Astrocyte (in vitro differentiated cells and primary cell): ENCODE data around the gene GPR27. TPM values are rescaled to one million over a fixed set of nuclear protein-coding genes. Genes with fewer than 3 reads are reported as not detected.
A peak's percentile ranks its signal among the peaks of the same experiment; 100 is the strongest.

Experiments used
- DNase-seq: peaks from one replicate; pipeline ENCODE4 v3.0.0-alpha.2; 2010; ENCODE audit warnings: low read depth
- FAIRE-seq: peaks from 2 replicates; lab custom pipeline; 2011; peaks lifted over from hg19 to GRCh38; lab: Jason Lieb, UNC
- H2AFZ ChIP-seq: 2 replicates; pipeline ENCODE4 v1.6.0; 2012; ENCODE audit warnings: low read depth, low read length, inconsistent platforms
- H3K27ac ChIP-seq: 2 replicates; pipeline ENCODE4 v1.5.1; 2011; ENCODE audit warnings: low read depth, low read length, inconsistent platforms
- H3K27me3 ChIP-seq: 2 replicates; pipeline ENCODE4 v1.6.0; 2011; ENCODE audit warnings: low read length, inconsistent platforms; ENCODE audit not compliant: insufficient read depth
- H3K36me3 ChIP-seq: 2 replicates; pipeline ENCODE4 v1.5.1; 2011; ENCODE audit warnings: low read length, inconsistent platforms; ENCODE audit not compliant: insufficient read depth
- H3K4me1 ChIP-seq: 2 replicates; pipeline ENCODE4 v1.5.1; 2011; ENCODE audit warnings: low read length, inconsistent platforms; ENCODE audit not compliant: insufficient read depth
- H3K4me2 ChIP-seq: 2 replicates; pipeline ENCODE4 v1.6.0; 2012; ENCODE audit warnings: low read length, inconsistent platforms
- H3K4me3 ChIP-seq: 2 replicates; pipeline ENCODE4 v1.5.1; 2011; ENCODE audit warnings: low read depth, mild to moderate bottlenecking, low read length, inconsistent platforms; ENCODE audit not compliant: insufficient read depth
- H3K79me2 ChIP-seq: 2 replicates; pipeline ENCODE4 v1.6.0; 2012; ENCODE audit warnings: mild to moderate bottlenecking, low read length, inconsistent platforms; ENCODE audit not compliant: insufficient read depth
- H3K9ac ChIP-seq: 2 replicates; pipeline ENCODE4 v1.6.0; 2012; ENCODE audit warnings: mild to moderate bottlenecking, low read length, inconsistent platforms
- H3K9me3 ChIP-seq: 2 replicates; pipeline ENCODE4 v1.5.1; 2012; ENCODE audit warnings: low read depth, mild to moderate bottlenecking, low read length, inconsistent platforms; ENCODE audit not compliant: insufficient read depth
- H4K20me1 ChIP-seq: 2 replicates; pipeline ENCODE4 v1.6.0; 2012; ENCODE audit warnings: low read length, inconsistent platforms; ENCODE audit not compliant: insufficient read depth
- H3K27ac Mint-ChIP-seq: one replicate; pipeline ENCODE4 v1.8.0; 2021; ENCODE audit warnings: mild to moderate bottlenecking, mixed read lengths; ENCODE audit not compliant: unreplicated experiment
- H3K27me3 Mint-ChIP-seq: one replicate; pipeline ENCODE4 v1.8.0; 2021; ENCODE audit warnings: low read depth, mixed read lengths; ENCODE audit not compliant: unreplicated experiment
- H3K36me3 Mint-ChIP-seq: one replicate; pipeline ENCODE4 v1.8.0; 2021; ENCODE audit warnings: low read depth, mixed read lengths; ENCODE audit not compliant: unreplicated experiment
- H3K4me1 Mint-ChIP-seq: one replicate; pipeline ENCODE4 v1.8.0; 2021; ENCODE audit warnings: low read depth, mixed read lengths; ENCODE audit not compliant: unreplicated experiment
- H3K4me3 Mint-ChIP-seq: one replicate; pipeline ENCODE4 v1.8.0; 2021; ENCODE audit warnings: mild to moderate bottlenecking, moderate library complexity, mixed read lengths; ENCODE audit not compliant: unreplicated experiment
- H3K9me3 Mint-ChIP-seq: one replicate; pipeline ENCODE4 v1.8.0; 2021; ENCODE audit warnings: mild to moderate bottlenecking, mixed read lengths; ENCODE audit not compliant: unreplicated experiment
- EZH2 ChIP-seq: IDR thresholded peaks from 2 replicates; pipeline ENCODE4 v1.6.1; 2012; ENCODE audit warnings: mild to moderate bottlenecking, low read length, inconsistent platforms; ENCODE audit not compliant: insufficient read depth
- total RNA-seq: library from RNA; stranded (reverse); gene quantifications from 2 replicates; pipeline ENCODE4 v1.2.1, GENCODE V29; 2021
- TF ChIP-seq, protein P1 (sequence below): IDR thresholded peaks from 2 replicates; pipeline ENCODE4 v1.5.1; 2011; ENCODE audit warnings: low read depth, mild to moderate bottlenecking, inconsistent platforms, low read length, moderate library complexity; ENCODE audit not compliant: insufficient read depth

GPR27 gene
- total RNA-seq, 1 donor from 2014 or later = 2.9 TPM

DNA sequence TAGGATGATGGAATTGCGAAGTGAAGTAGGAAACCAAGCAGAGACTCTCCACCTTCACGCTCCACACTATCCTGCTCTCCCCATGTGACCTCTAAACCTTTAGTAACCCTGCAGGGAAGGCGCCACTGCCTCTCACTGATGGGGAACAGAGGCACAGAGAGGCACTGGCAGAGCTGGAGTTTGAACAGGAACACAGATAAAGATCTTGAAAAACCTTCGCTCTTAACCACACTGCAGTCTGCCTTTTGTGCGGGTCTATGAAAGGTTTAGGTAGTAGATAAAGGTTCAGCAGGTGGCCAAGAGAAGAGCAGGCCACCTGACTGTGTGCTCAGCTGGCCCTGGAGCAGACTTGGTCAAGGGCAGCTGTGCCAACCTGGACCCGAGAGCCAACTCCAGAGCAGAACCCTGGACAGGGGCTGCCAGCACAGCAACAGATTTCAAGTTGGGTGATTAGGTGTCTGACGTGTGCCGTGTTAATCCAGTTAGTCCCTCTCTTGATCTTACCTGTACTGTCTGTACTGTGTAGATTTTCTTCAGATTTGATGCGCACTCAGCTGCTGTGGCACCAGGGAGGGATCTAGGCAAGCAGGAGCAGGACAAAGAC lies 43.6 kb upstream of the GPR27 start:
- peaks cover 4% of the 10 kb centered on the region for H3K27me3 Mint-ChIP-seq
- H3K4me1 Mint-ChIP-seq = peaks cover 28% of the 10 kb centered on the region
- H3K9me3 ChIP-seq = no peaks in the 10 kb centered on the region
- no peaks in the 10 kb centered on the region for H4K20me1 ChIP-seq
- H3K36me3 ChIP-seq = no peaks in the 10 kb centered on the region
- FAIRE-seq (no peak), DNase-seq (no peak)
- H3K27ac ChIP-seq = no peak overlapping the region
- no peaks in the 10 kb centered on the region for H3K36me3 Mint-ChIP-seq
- H3K4me1 ChIP-seq = no peaks in the 10 kb centered on the region
- H2AFZ ChIP-seq = no peak overlapping the region
- TF ChIP-seq, protein P1, sequence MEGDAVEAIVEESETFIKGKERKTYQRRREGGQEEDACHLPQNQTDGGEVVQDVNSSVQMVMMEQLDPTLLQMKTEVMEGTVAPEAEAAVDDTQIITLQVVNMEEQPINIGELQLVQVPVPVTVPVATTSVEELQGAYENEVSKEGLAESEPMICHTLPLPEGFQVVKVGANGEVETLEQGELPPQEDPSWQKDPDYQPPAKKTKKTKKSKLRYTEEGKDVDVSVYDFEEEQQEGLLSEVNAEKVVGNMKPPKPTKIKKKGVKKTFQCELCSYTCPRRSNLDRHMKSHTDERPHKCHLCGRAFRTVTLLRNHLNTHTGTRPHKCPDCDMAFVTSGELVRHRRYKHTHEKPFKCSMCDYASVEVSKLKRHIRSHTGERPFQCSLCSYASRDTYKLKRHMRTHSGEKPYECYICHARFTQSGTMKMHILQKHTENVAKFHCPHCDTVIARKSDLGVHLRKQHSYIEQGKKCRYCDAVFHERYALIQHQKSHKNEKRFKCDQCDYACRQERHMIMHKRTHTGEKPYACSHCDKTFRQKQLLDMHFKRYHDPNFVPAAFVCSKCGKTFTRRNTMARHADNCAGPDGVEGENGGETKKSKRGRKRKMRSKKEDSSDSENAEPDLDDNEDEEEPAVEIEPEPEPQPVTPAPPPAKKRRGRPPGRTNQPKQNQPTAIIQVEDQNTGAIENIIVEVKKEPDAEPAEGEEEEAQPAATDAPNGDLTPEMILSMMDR = no peak
- no peak for TF ChIP-seq EZH2
- no peak overlapping the region for H3K27ac Mint-ChIP-seq
- H3K9me3 Mint-ChIP-seq = no peaks in the 10 kb centered on the region
- H3K4me3 ChIP-seq = no peak overlapping the region
- no peak overlapping the region for H3K4me3 Mint-ChIP-seq
- no peak overlapping the region for H3K9ac ChIP-seq
- H3K4me2 ChIP-seq = no peak overlapping the region
- peaks cover 8% of the 10 kb centered on the region for H3K27me3 ChIP-seq
- no peaks in the 10 kb centered on the region for H3K79me2 ChIP-seq

DNA sequence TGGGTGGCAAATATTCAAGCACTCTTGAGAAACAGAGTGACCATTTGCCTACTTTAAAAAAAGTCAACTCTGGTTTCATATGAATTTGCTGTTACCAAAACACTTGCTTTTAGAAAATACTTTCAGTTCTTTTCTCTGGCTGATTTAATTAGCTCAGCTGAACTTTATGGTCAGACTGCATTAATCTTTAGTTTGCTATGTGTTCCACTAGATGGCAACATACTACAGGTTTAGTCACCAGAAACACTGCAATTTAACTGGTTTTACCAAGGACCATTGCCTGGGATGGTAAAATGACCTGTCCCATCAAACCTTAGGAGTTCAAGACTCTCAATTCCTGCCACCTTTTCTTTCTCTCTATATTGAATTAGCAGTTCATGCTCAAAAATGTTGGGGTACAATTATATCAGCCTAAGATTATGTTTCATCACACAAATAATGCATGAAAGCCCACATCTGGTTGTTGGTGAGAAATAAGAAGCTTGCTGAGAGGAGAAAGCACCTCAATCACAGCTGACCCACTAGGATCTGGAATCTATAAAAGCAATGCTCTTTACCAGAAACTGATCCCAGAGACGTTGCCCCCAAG lies 42.7 kb upstream of the GPR27 start:
- Histone ChIP-seq H3K36me3 (no peaks in the 10 kb centered on the region), H2AFZ (no peak overlapping the region), H3K27ac (no peak overlapping the region), H3K4me3 (no peak overlapping the region), H3K4me2 (no peak overlapping the region), H3K4me1 (no peaks in the 10 kb centered on the region), H4K20me1 (no peaks in the 10 kb centered on the region), H3K9ac (no peak overlapping the region), H3K79me2 (no peaks in the 10 kb centered on the region), H3K27me3 (peaks cover 8% of the 10 kb centered on the region), H3K9me3 (no peaks in the 10 kb centered on the region)
- Mint-ChIP-seq H3K4me3 (no peak overlapping the region), H3K27ac (no peak overlapping the region), H3K9me3 (no peaks in the 10 kb centered on the region), H3K36me3 (no peaks in the 10 kb centered on the region), H3K27me3 (peaks cover 10% of the 10 kb centered on the region), H3K4me1 (peaks cover 23% of the 10 kb centered on the region)
- TF ChIP-seq EZH2 = no peak
- TF ChIP-seq, protein P1 = peak; percentile 78
- peak; percentile 46 for DNase-seq
- peak; percentile 87 for FAIRE-seq

DNA sequence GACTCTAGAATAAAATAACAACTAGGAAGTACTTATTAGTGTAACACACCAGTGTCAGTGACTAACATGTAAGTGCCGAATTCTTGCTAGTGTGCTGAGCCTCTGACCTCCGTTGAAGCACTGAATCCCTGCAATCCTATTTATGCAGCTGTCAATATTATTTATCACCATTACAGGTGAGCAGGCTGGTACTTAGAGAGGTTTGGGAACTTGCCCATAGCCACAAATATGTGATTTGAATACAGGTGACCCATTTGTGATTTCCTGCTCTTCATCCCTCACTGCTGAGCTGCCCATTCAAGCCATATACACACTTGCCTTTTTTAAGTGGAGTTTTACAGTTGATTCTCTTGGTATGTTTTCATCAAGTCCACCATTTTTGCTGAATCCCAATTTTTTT lies 40.6 kb upstream of the GPR27 start:
- no peak for TF ChIP-seq EZH2
- TF ChIP-seq, protein P1 = no peak
- Histone ChIP-seq H3K9me3 (no peaks in the 10 kb centered on the region), H3K4me3 (no peak overlapping the region), H2AFZ (no peak overlapping the region), H3K4me2 (no peak overlapping the region), H3K27me3 (peaks cover 8% of the 10 kb centered on the region), H3K79me2 (no peaks in the 10 kb centered on the region), H3K27ac (no peak overlapping the region), H3K36me3 (no peaks in the 10 kb centered on the region), H4K20me1 (no peaks in the 10 kb centered on the region), H3K9ac (no peak overlapping the region), H3K4me1 (no peaks in the 10 kb centered on the region)
- H3K4me3 Mint-ChIP-seq = no peak overlapping the region
- H3K36me3 Mint-ChIP-seq = no peaks in the 10 kb centered on the region
- no peaks in the 10 kb centered on the region for H3K9me3 Mint-ChIP-seq
- H3K27ac Mint-ChIP-seq = no peak overlapping the region
- H3K4me1 Mint-ChIP-seq = peaks cover 10% of the 10 kb centered on the region
- DNase-seq (no peak), FAIRE-seq (no peak)
- H3K27me3 Mint-ChIP-seq = peaks cover 22% of the 10 kb centered on the region
